Colonic mucosa (tissue), 4 donors: Measurements from ENCODE around the gene MDM2. TPM values are rescaled to one million over a fixed set of nuclear protein-coding genes. Genes with fewer than 3 reads are reported as not detected.
"Not testable (repeated sequence)": the region's sequence is repeated elsewhere in the genome, so short reads cannot be mapped to it uniquely, and the experiment has no call there.

ENCODE experiments used
- DNase-seq: peaks from one replicate; pipeline ENCODE4 v3.0.0-alpha.2; 2020
- H3K27ac ChIP-seq: fragments of 200-600 bp; one replicate; pipeline ENCODE4 v1.8.0; 2021
- H3K27me3 ChIP-seq: fragments of 200-600 bp; one replicate; pipeline ENCODE4 v1.8.0; 2021
- H3K36me3 ChIP-seq: fragments of 200-600 bp; one replicate; pipeline ENCODE4 v1.8.0; 2021
- H3K4me1 ChIP-seq: fragments of 200-600 bp; one replicate; pipeline ENCODE4 v1.8.0; 2021; ENCODE audit warnings: mild to moderate bottlenecking
- H3K4me3 ChIP-seq: fragments of 200-600 bp; one replicate; pipeline ENCODE4 v1.8.0; 2021
- H3K9ac ChIP-seq, 2 donors: one replicate each; pipeline ENCODE4 v1.7.0; 2013; ENCODE audit warnings: control low read depth in 2 of 2, low read depth in 2 of 2, low read length in 2 of 2
- H3K9me3 ChIP-seq: fragments of 200-600 bp; one replicate; pipeline ENCODE4 v1.8.0; 2021
- intact Hi-C: fragments of 100-400 bp; cut with DNase I; formaldehyde crosslinking; loops from one replicate; pipeline ENCODE4 v1.14.1; 2022
- total RNA-seq, 2 donors: library from RNA; stranded (reverse); fragmentation: NEBNext Ultra II Directional in 1 of 2; extraction: Animal tissue kit (Norgen Biotek cat#: 25700) in 1 of 2; gene quantifications; one replicate each; pipeline ENCODE4 v1.2.1, GENCODE V29; 2021
- TF ChIP-seq, protein P1 (sequence below): fragments of 200-600 bp; IDR thresholded peaks from one replicate; pipeline ENCODE4 v1.8.0; 2022; ENCODE audit warnings: antibody characterized with exemption, mild to moderate bottlenecking
- donor health status: healthy.
- donor health status: DM: no; HTN: no; CAD: no.
- donor health status: DM: no; HTN: no; CAD: no.

MDM2 gene
- total RNA-seq, 2 donors from 2014 or later = 94.8 to 107 TPM

DNA sequence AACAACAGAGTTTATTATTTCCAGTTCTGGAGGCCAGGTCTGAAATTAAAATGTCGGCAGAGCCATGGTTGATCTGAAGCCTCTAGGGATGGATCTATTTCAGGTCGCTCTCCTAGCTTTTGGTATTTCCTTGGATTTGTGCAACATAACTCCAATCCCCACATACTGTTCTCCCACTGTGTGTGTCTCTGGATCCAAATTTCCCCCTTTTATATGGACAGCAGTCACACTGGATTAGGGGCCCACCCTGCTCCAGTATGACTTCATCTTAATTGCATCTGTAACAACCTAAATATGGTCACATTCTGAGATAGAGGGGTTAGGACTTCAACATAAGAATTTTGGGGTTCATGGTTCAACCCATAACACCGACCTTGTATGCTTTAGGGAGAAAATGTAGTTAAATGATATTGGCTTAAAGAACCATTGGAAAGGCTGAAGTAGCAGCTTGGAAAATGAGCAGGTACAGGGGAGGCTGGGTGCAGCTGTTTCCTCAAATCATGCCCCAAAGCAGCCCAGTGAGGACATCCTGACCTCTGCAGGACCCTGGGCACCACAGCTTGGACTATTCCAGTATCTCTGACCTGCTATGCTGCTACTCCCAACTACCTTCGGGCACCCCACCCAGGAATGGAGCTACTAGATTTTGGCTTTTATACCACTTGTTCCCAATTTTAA lies 13.9 kb upstream of the MDM2 start:
- DNase-seq = no peak
- Histone ChIP-seq H3K27ac (no peak overlapping the region), H3K9me3 (no peaks in the 10 kb centered on the region), H3K9ac (no peak overlapping the region), H3K27me3 (no peaks in the 10 kb centered on the region), H3K4me3 (no peak overlapping the region), H3K4me1 (no peaks in the 10 kb centered on the region), H3K36me3 (no peaks in the 10 kb centered on the region)
- intact Hi-C loops = no loop called here
- TF ChIP-seq, protein P1, sequence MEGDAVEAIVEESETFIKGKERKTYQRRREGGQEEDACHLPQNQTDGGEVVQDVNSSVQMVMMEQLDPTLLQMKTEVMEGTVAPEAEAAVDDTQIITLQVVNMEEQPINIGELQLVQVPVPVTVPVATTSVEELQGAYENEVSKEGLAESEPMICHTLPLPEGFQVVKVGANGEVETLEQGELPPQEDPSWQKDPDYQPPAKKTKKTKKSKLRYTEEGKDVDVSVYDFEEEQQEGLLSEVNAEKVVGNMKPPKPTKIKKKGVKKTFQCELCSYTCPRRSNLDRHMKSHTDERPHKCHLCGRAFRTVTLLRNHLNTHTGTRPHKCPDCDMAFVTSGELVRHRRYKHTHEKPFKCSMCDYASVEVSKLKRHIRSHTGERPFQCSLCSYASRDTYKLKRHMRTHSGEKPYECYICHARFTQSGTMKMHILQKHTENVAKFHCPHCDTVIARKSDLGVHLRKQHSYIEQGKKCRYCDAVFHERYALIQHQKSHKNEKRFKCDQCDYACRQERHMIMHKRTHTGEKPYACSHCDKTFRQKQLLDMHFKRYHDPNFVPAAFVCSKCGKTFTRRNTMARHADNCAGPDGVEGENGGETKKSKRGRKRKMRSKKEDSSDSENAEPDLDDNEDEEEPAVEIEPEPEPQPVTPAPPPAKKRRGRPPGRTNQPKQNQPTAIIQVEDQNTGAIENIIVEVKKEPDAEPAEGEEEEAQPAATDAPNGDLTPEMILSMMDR = no peak

GRCh38 chr12:68794653-68795251 lies 13.2 kb upstream of the MDM2 start:
- Histone ChIP-seq H3K4me1 (no peaks in the 10 kb centered on the region), H3K9ac (no peak overlapping the region), H3K4me3 (no peak overlapping the region), H3K36me3 (no peaks in the 10 kb centered on the region), H3K27me3 (no peaks in the 10 kb centered on the region), H3K9me3 (no peaks in the 10 kb centered on the region), H3K27ac (no peak overlapping the region)
- no peak for DNase-seq
- TF ChIP-seq, protein P1 = no peak
- intact Hi-C loops = no loop called here

GRCh38 chr12:68796399-68796798 lies 11.6 kb upstream of the MDM2 start:
- Histone ChIP-seq H3K4me1 (peaks cover 8% of the 10 kb centered on the region), H3K27ac (no peak overlapping the region), H3K4me3 (no peak overlapping the region), H3K9me3 (no peaks in the 10 kb centered on the region), H3K9ac (no peak overlapping the region), H3K27me3 (no peaks in the 10 kb centered on the region), H3K36me3 (no peaks in the 10 kb centered on the region)
- TF ChIP-seq, protein P1 = no peak
- intact Hi-C loops = no loop called here
- no peak for DNase-seq

DNA sequence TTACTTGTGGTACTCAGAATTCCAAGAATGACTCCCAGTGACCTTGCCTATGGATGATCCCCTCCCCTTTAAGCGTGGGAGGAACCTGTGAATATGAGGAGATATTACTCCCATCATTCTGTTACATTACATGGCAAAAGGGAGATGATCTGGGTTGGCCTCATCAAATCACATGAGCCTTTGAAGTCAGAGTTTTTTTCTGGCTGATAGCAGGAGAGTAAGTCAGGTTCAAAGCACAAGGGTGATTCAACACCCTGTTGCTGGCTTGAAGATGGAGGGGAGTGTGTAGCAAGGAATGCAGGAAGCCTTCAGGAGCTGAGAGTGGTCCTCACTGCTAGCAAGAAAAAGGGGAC lies 9.1 kb upstream of the MDM2 start:
- DNase-seq = no peak
- Histone ChIP-seq H3K4me1 (peaks cover 8% of the 10 kb centered on the region), H3K27me3 (no peaks in the 10 kb centered on the region), H3K9me3 (no peaks in the 10 kb centered on the region), H3K4me3 (no peak overlapping the region), H3K27ac (no peak overlapping the region), H3K36me3 (no peaks in the 10 kb centered on the region), H3K9ac (no peak overlapping the region)
- intact Hi-C loops = no loop called here
- TF ChIP-seq, protein P1 = no peak

GRCh38 chr12:68800294-68800693 lies 7.7 kb upstream of the MDM2 start:
- H3K4me3 ChIP-seq = no peak overlapping the region
- no peaks in the 10 kb centered on the region for H3K27me3 ChIP-seq
- no peaks in the 10 kb centered on the region for H3K9me3 ChIP-seq
- TF ChIP-seq, protein P1 = no peak
- intact Hi-C loops = loop anchor here (10.0 kb wide), 1 partner anchor 55 kb away; the partner anchor contains the start of gene SLC35E3
- peak overlapping the region; percentile 21 for H3K27ac ChIP-seq
- H3K4me1 ChIP-seq = peaks cover 8% of the 10 kb centered on the region
- H3K36me3 ChIP-seq = no peaks in the 10 kb centered on the region
- peak; percentile 36 for DNase-seq
- H3K9ac ChIP-seq = no peak overlapping the region

- not testable (repeated sequence) for DNase-seq, H3K9ac ChIP-seq, H3K36me3 ChIP-seq, H3K27me3 ChIP-seq, H3K4me1 ChIP-seq, H3K9me3 ChIP-seq, H3K4me3 ChIP-seq
- peak overlapping the region; percentile 55 for H3K27ac ChIP-seq
- intact Hi-C loops = loop anchor here (10.0 kb wide), 1 partner anchor 56 kb away; the partner anchor contains the start of gene SLC35E3
Observed at GRCh38 chr12:68801124-68801523, 6.9 kb upstream of the MDM2 start.

- peak overlapping the region; percentile 55 for H3K27ac ChIP-seq
- peak overlapping the region in 1 of 2 donors; percentile 46 for H3K9ac ChIP-seq
- H3K9me3 ChIP-seq, H3K27me3 ChIP-seq, H3K36me3 ChIP-seq, DNase-seq, H3K4me1 ChIP-seq, H3K4me3 ChIP-seq: not testable (repeated sequence)
- intact Hi-C loops = loop anchor here (10.0 kb wide), 1 partner anchor 58 kb away; the partner anchor contains the start of gene SLC35E3
Observed at GRCh38 chr12:68802372-68802745, 5.6 kb upstream of the MDM2 start.

DNA sequence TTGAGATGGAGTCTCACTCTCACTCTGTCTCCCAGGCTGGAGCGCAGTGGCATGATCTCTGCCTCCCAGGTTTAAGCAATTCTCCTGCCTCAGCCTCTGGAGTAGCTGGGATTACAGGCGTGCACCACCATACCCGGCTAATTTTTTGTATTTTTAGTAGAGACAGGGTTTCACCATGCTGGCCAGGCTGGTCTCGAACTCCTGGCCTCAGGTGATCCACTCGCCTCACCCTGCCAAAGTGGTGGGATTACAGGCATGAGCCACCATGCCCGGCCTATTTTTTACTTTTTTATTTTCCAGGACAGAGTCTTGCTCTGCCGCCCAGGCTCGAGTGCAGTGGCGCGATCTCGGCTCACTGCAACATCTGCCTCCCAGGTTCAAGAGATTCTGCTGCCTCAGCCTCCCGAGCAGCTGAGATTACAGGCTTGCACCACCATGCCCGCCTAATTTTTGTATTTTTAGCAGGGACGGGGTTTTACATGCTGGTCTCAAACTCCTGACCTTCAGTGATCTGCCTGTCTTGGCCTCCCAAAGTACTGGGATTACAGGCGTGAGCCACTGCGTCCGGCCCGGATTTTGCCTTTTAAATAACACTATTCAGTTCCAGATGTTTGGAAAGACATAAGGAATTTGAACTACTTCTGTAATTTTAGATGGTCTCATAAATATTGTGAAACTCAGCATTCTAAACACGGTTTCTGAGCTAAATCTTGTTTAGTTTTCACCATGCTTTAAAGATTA lies 4.9 kb upstream of the MDM2 start:
- not testable (repeated sequence) for H3K9ac ChIP-seq, H3K27me3 ChIP-seq, H3K9me3 ChIP-seq, H3K27ac ChIP-seq, H3K4me1 ChIP-seq, H3K36me3 ChIP-seq, H3K4me3 ChIP-seq, DNase-seq
- intact Hi-C loops = loop anchor here (10.0 kb wide), 1 partner anchor 58 kb away; the partner anchor contains the start of gene SLC35E3
